Fibroblast of skin of right quadriceps (primary cell): ENCODE measurements around the gene RAPGEF5.

Experiments
- DNase-seq: peaks from one replicate; pipeline ENCODE4 v3.0.0-alpha.2; 2013

Gene RAPGEF5

GRCh38 chr7:22184549-22185199 is 172.3 kb downstream of the RAPGEF5 start:
- no peak for DNase-seq

- no peak for DNase-seq
These were observed 173.3 kb downstream of the RAPGEF5 start for GRCh38 chr7:22183522-22184280.

- no peak for DNase-seq
These were observed 174.8 kb downstream of the RAPGEF5 start for GRCh38 chr7:22182149-22182548.

GRCh38 chr7:22181663-22182062 is 175.3 kb downstream of the RAPGEF5 start:
- no peak for DNase-seq

- DNase-seq = no peak
These were observed 177.5 kb downstream of the RAPGEF5 start for GRCh38 chr7:22179442-22179879.

- no peak for DNase-seq
These were observed 178.2 kb downstream of the RAPGEF5 start for GRCh38 chr7:22178735-22179134.

GRCh38 chr7:22176791-22177412 is 180.1 kb downstream of the RAPGEF5 start:
- DNase-seq = no peak

GRCh38 chr7:22174574-22174953 is 182.4 kb downstream of the RAPGEF5 start:
- DNase-seq = no peak

- DNase-seq = no peak
These were observed 183.0 kb downstream of the RAPGEF5 start for GRCh38 chr7:22173685-22174573.

- DNase-seq = no peak
These were observed 188.8 kb downstream of the RAPGEF5 start for GRCh38 chr7:22168129-22168634.

GRCh38 chr7:22167482-22167881 is 189.5 kb downstream of the RAPGEF5 start:
- no peak for DNase-seq

GRCh38 chr7:22166928-22167327 is 190.0 kb downstream of the RAPGEF5 start:
- no peak for DNase-seq

GRCh38 chr7:22159341-22159740 is 197.6 kb downstream of the RAPGEF5 start:
- no peak for DNase-seq

GRCh38 chr7:22157552-22157951 is 199.4 kb downstream of the RAPGEF5 start:
- DNase-seq = no peak

- DNase-seq = peak; percentile 62
These were observed 200.7 kb downstream of the RAPGEF5 start for GRCh38 chr7:22156205-22156604.

- no peak for DNase-seq
These were observed 202.8 kb downstream of the RAPGEF5 start for GRCh38 chr7:22154143-22154529.

GRCh38 chr7:22153432-22154142 is 203.4 kb downstream of the RAPGEF5 start:
- no peak for DNase-seq

GRCh38 chr7:22152690-22153089 is 204.3 kb downstream of the RAPGEF5 start:
- DNase-seq = no peak

- no peak for DNase-seq
These were observed 205.1 kb downstream of the RAPGEF5 start for GRCh38 chr7:22151901-22152300.

GRCh38 chr7:22150221-22150620 is 206.7 kb downstream of the RAPGEF5 start:
- no peak for DNase-seq

GRCh38 chr7:22147868-22148267 is 209.1 kb downstream of the RAPGEF5 start:
- DNase-seq = no peak

GRCh38 chr7:22146961-22147512 is 209.9 kb downstream of the RAPGEF5 start:
- DNase-seq = no peak
